Esophagus squamous epithelium (tissue), 5 donors: Measurements from ENCODE around the gene GBA2. TPM values are rescaled to one million over a fixed set of nuclear protein-coding genes. Genes with fewer than 3 reads are reported as not detected.

Experiments
- DNase-seq: peaks from one replicate; lab custom pipeline; 2025; lab: John Stamatoyannopoulos, UW
- H3K27ac ChIP-seq, 4 donors: fragments of 200-600 bp; sonication (generic); one replicate each; pipeline ENCODE4 v1.5.1; 2016 to 2019; ENCODE audit warnings: mild to moderate bottlenecking in 1 of 4
- H3K27me3 ChIP-seq, 4 donors: fragments of 200-600 bp; sonication (generic); 1 replicate in 3 of 4; 2 replicates in 1 of 4; pipeline versions ENCODE4 v1.5.1 to v1.6.0; 2017 to 2021; ENCODE audit warnings: antibody characterized with exemption in 1 of 4
- H3K36me3 ChIP-seq, 3 donors: fragments of 200-600 bp; sonication (generic); one replicate each; pipeline ENCODE4 v1.5.1; 2016 to 2019
- H3K4me1 ChIP-seq, 3 donors: fragments of 200-600 bp; sonication (generic); one replicate each; pipeline ENCODE4 v1.5.1; 2017 to 2019
- H3K4me3 ChIP-seq, 4 donors: fragments of 200-600 bp; sonication (generic); 1 replicate in 3 of 4; 2 replicates in 1 of 4; pipeline ENCODE4 v1.5.1; 2016 to 2019; ENCODE audit warnings: mild to moderate bottlenecking in 2 of 4, moderate library complexity in 1 of 4
- H3K9me3 ChIP-seq, 3 donors: fragments of 200-600 bp; sonication (generic); one replicate each; pipeline ENCODE4 v1.5.1; 2016 to 2019
- CTCF ChIP-seq, 6 experiments: fragments of 450-650 bp in 4 of 6; fragments of 200-600 bp in 2 of 6; sonication (generic) in 2 of 6; IDR thresholded peaks; one replicate each; pipeline ENCODE4 v1.5.1; 2016 to 2019; ENCODE audit warnings: antibody characterized with exemption in 6 of 6, mild to moderate bottlenecking in 4 of 6, moderate library complexity in 4 of 6
- POLR2A ChIP-seq, 4 donors: fragments of 450-650 bp; IDR thresholded peaks; one replicate each; pipeline ENCODE4 v1.6.1; 2017; ENCODE audit warnings: antibody characterized with exemption in 4 of 4, mild to moderate bottlenecking in 4 of 4, moderate library complexity in 3 of 4
- WGBS, 2 donors: methylation state at CpG; one replicate each; pipeline ENCODE4 v1.1.5; 2018; 5-methylcytosine and 5-hydroxymethylcytosine counted together
- intact Hi-C: fragments of 100-400 bp; cut with DNase I; formaldehyde crosslinking; loops from one replicate; pipeline ENCODE4 v1.15.0; 2022
- small RNA-seq, 4 donors: library from RNA; depleted of rRNA; stranded (forward); fragments of <200 nt; gene quantifications; one replicate each; pipeline ENCODE3, GENCODE V24; 2016
- total RNA-seq, 4 donors: library from RNA; depleted of rRNA; stranded (reverse); fragments of >200 nt; gene quantifications; one replicate each; pipeline ENCODE4 v1.1.0, GENCODE V29; 2016
- donor health status: DM: yes; HTN: yes; CAD: no.

The GBA2 gene
- total RNA-seq, 4 donors from 2014 or later = 14.1 to 61.8 (median 42.0) TPM

- H3K9me3 ChIP-seq = no peaks in the 10 kb centered on the region
- H3K4me1 ChIP-seq = peaks cover 0 to 41% (median 5%) of the 10 kb centered on the region in 3 donors
- no peak for DNase-seq
- intact Hi-C loops = loop anchor here (10.0 kb wide), 1 partner anchor 85 kb away; the partner anchor contains the start of gene TESK1
- peak within 1 kb of the TSS; percentile 49 to 76 (median 65) for H3K4me3 ChIP-seq
- TF ChIP-seq POLR2A (IDR thresholded peaks at IDR 0.05) (peak in 2 of 4 donors; percentile 71 to 89), CTCF (IDR thresholded peaks at IDR 0.05) (no peak)
- H3K27me3 ChIP-seq = peaks cover 0 to 6% (median 0%) of the 10 kb centered on the region in 4 donors
- peaks cover 0 to 10% (median 0%) of the 10 kb centered on the region in 3 donors for H3K36me3 ChIP-seq
- 15 to 70% methylated on average over 5 to 11 of the region's 61 CpGs for WGBS, 2 donors
- peak within 1 kb of the TSS; percentile 74 to 92 (median 88) for H3K27ac ChIP-seq
Observed at GRCh38 chr9:35689542-35690293, 59.3 kb downstream of the GBA2 start, which contains the start of gene TPM2. Gene TPM2 (minus strand): TSS chr9:35689925. CDS start chr9:35689817, 108 bp downstream.

- H3K4me3 ChIP-seq = peak overlapping the region; percentile 49 to 76 (median 65)
- no peak for DNase-seq
- H3K27me3 ChIP-seq = peaks cover 0 to 6% (median 0%) of the 10 kb centered on the region in 4 donors
- WGBS, 2 donors = 37 to 54% methylated on average over 9 to 10 of the region's 12 CpGs
- H3K36me3 ChIP-seq = peaks cover 0 to 19% (median 0%) of the 10 kb centered on the region in 3 donors
- intact Hi-C loops = loop anchor here (10.0 kb wide), 1 partner anchor 84 kb away; the partner anchor contains the start of gene TESK1
- TF ChIP-seq CTCF (IDR thresholded peaks at IDR 0.05) (no peak), POLR2A (IDR thresholded peaks at IDR 0.05) (no peak)
- H3K27ac ChIP-seq = peak overlapping the region; percentile 74 to 92 (median 88)
- H3K4me1 ChIP-seq = peaks cover 0 to 41% (median 5%) of the 10 kb centered on the region in 3 donors
- H3K9me3 ChIP-seq = no peaks in the 10 kb centered on the region
Observed at GRCh38 chr9:35688558-35689541, 60.2 kb downstream of the GBA2 start.

GRCh38 chr9:35687972-35688557 is 61.0 kb downstream of the GBA2 start:
- peak overlapping the region; percentile 49 to 76 (median 65) for H3K4me3 ChIP-seq
- intact Hi-C loops = loop anchor here (10.0 kb wide), 1 partner anchor 83 kb away; the partner anchor contains the start of gene TESK1
- TF ChIP-seq CTCF (IDR thresholded peaks at IDR 0.05) (no peak), POLR2A (IDR thresholded peaks at IDR 0.05) (no peak)
- DNase-seq = no peak
- peaks cover 0 to 44% (median 5%) of the 10 kb centered on the region in 3 donors for H3K4me1 ChIP-seq
- peak overlapping the region; percentile 44 to 92 (median 88) for H3K27ac ChIP-seq
- 60 to 80% methylated on average over 1 to 2 of the region's 2 CpGs for WGBS, 2 donors
- H3K36me3 ChIP-seq = peaks cover 0 to 27% (median 0%) of the 10 kb centered on the region in 3 donors
- peaks cover 0 to 6% (median 0%) of the 10 kb centered on the region in 4 donors for H3K27me3 ChIP-seq
- no peaks in the 10 kb centered on the region for H3K9me3 ChIP-seq

- H3K36me3 ChIP-seq = peaks cover 0 to 34% (median 0%) of the 10 kb centered on the region in 3 donors
- no peak for DNase-seq
- intact Hi-C loops = loop anchor here (10.0 kb wide), 1 partner anchor 83 kb away; the partner anchor contains the start of gene TESK1
- TF ChIP-seq POLR2A (IDR thresholded peaks at IDR 0.05) (no peak), CTCF (IDR thresholded peaks at IDR 0.05) (no peak)
- WGBS, 2 donors = 61 to 80% methylated on average over 2 of the region's 2 CpGs
- H3K4me1 ChIP-seq = peaks cover 0 to 52% (median 5%) of the 10 kb centered on the region in 3 donors
- H3K9me3 ChIP-seq = no peaks in the 10 kb centered on the region
- H3K27me3 ChIP-seq = peaks cover 0 to 6% (median 0%) of the 10 kb centered on the region in 4 donors
- peak overlapping the region; percentile 49 to 76 (median 65) for H3K4me3 ChIP-seq
- H3K27ac ChIP-seq = peak overlapping the region; percentile 44 to 92 (median 88)
Observed at GRCh38 chr9:35687306-35687705, 61.7 kb downstream of the GBA2 start.

Small RNA genes lying within 50 kb of the gene (small RNA-seq; reads per million reads assigned to genes)
- 0 to 0.07 (median 0) reads per million in 4 donors for gene MIR6853

Other genes with a start within 250 kb of the GBA2 start
- gene TESK1, start 144.0 kb downstream of the GBA2 start, total RNA-seq = 10 to 100 TPM; 10.1 to 22.1 (median 14.4) TPM
- gene CD72, start 130.8 kb downstream of the GBA2 start, total RNA-seq = 1 to 10 TPM in 1 of 4 donors, under 1 TPM in 1, not detected in 2; 0.27 to 1.9 TPM
- 1 to 10 TPM in 3 of 4 donors, under 1 TPM in 1; 0.42 to 4.2 (median 1.5) TPM for gene SIT1, start 98.3 kb downstream of the GBA2 start, total RNA-seq
- gene RMRP, start 91.2 kb downstream of the GBA2 start, total RNA-seq = 1,000 to 10,000 TPM in 3 of 4 donors, 100 to 1,000 TPM in 1; 759 to 4,621 (median 3,503) TPM
- gene CCDC107, start 90.9 kb downstream of the GBA2 start, total RNA-seq = 10 to 100 TPM in 3 of 4 donors, 1 to 10 TPM in 1; 6.6 to 19.6 (median 14.2) TPM
- gene ARHGEF39, start 84.0 kb downstream of the GBA2 start, total RNA-seq = 10 to 100 TPM in 1 of 4 donors, 1 to 10 TPM in 3; 1.3 to 17.5 (median 5.1) TPM
- gene CA9, start 75.3 kb downstream of the GBA2 start, total RNA-seq = 1 to 10 TPM in 1 of 4 donors, not detected in 3; 2.2 TPM
- 1,000 to 10,000 TPM in 1 of 4 donors, 100 to 1,000 TPM in 2, 10 to 100 TPM in 1; 80.8 to 1,148 (median 217) TPM for gene TPM2, start 59.3 kb downstream of the GBA2 start, total RNA-seq
- 100 to 1,000 TPM in 2 of 4 donors, 10 to 100 TPM in 2; 94.7 to 233 (median 112) TPM for gene TLN1, start 17.0 kb downstream of the GBA2 start, total RNA-seq
- 10 to 100 TPM; 10.5 to 24.2 (median 19.2) TPM for gene CREB3, start 16.6 kb downstream of the GBA2 start, total RNA-seq
- 10 to 100 TPM in 3 of 4 donors, 1 to 10 TPM in 1; 8.0 to 17.5 (median 11.6) TPM for gene RGP1, start 59 bp upstream of the GBA2 start, total RNA-seq
- not detected for gene MSMP, start 5.0 kb upstream of the GBA2 start, total RNA-seq
- gene NPR2, start 42.4 kb upstream of the GBA2 start, total RNA-seq = 10 to 100 TPM in 1 of 4 donors, 1 to 10 TPM in 1, under 1 TPM in 2; 0.08 to 12.2 (median 1.8) TPM
- gene SPAG8, start 63.0 kb upstream of the GBA2 start, total RNA-seq = not detected
- gene HINT2, start 65.8 kb upstream of the GBA2 start, total RNA-seq = 10 to 100 TPM; 13.2 to 34.9 (median 19.5) TPM
- gene FAM221B, start 79.5 kb upstream of the GBA2 start, total RNA-seq = not detected
- 1 to 10 TPM in 2 of 4 donors, under 1 TPM in 2; 0.35 to 4.8 (median 1.4) TPM for gene TMEM8B, start 80.0 kb upstream of the GBA2 start, total RNA-seq
- not detected for gene OR13J1, start 121.2 kb upstream of the GBA2 start, total RNA-seq
- gene HRCT1, start 157.0 kb upstream of the GBA2 start, total RNA-seq = 1 to 10 TPM in 1 of 4 donors, under 1 TPM in 1, not detected in 2; 0.70 to 4.6 TPM
- 1 to 10 TPM in 1 of 4 donors, under 1 TPM in 1, not detected in 2; 0.22 to 1.1 TPM for gene SPAAR, start 160.3 kb upstream of the GBA2 start, total RNA-seq
- not detected for gene OR2S2, start 208.9 kb upstream of the GBA2 start, total RNA-seq